SU-DHL-6 (cell line): Measurements from ENCODE around the gene GAGE12E.
"Not testable (repeated sequence)": the region's sequence is repeated elsewhere in the genome, so short reads cannot be mapped to it uniquely, and the experiment has no call there.

Source experiments
- H2AFZ ChIP-seq: fragments of 200-600 bp; sonication (generic); 2 replicates; pipeline ENCODE4 v1.6.1; 2014; ENCODE audit warnings: low read depth, mild to moderate bottlenecking, moderate library complexity, mixed read lengths, antibody characterized with exemption, low read length; ENCODE audit not compliant: severe bottlenecking
- H3F3A ChIP-seq: fragments of 200-600 bp; shearing (Covaris generic); 2 replicates; pipeline ENCODE4 v1.6.0; 2016; ENCODE audit warnings: antibody characterized with exemption, mild to moderate bottlenecking; ENCODE audit not compliant: insufficient read depth
- H3K27ac ChIP-seq: fragments of 200-600 bp; sonication (generic); 2 replicates; pipeline ENCODE4 v1.5.1; 2016; ENCODE audit warnings: low read depth, mild to moderate bottlenecking, low read length, moderate library complexity, mixed read lengths
- H3K27me3 ChIP-seq: fragments of 200-600 bp; sonication (generic), shearing (Covaris generic); 2 replicates; pipeline ENCODE4 v1.6.0; 2014; ENCODE audit warnings: mild to moderate bottlenecking, low read length
- H3K36me3 ChIP-seq: fragments of 200-600 bp; sonication (generic); 2 replicates; pipeline ENCODE4 v1.6.1; 2014; ENCODE audit warnings: mild to moderate bottlenecking, low read length, mixed read lengths
- H3K4me2 ChIP-seq: fragments of 300-600, 200-600 bp; shearing (Covaris generic), sonication (generic); 2 replicates; pipeline ENCODE4 v1.6.0; 2014; ENCODE audit warnings: low read length, low read depth, mild to moderate bottlenecking; ENCODE audit not compliant: poor library complexity, severe bottlenecking
- H3K4me3 ChIP-seq: fragments of 200-600 bp; sonication (generic); 2 replicates; pipeline ENCODE4 v1.5.1; 2014; ENCODE audit warnings: antibody characterized with exemption, low read length, mild to moderate bottlenecking, mixed read lengths; ENCODE audit not compliant: insufficient read depth, poor library complexity, severe bottlenecking
- H3K79me2 ChIP-seq: fragments of 200-600 bp; sonication (generic); 2 replicates; pipeline ENCODE4 v1.6.1; 2014; ENCODE audit warnings: mild to moderate bottlenecking, low read length, moderate library complexity; ENCODE audit not compliant: insufficient read depth
- H3K9ac ChIP-seq: fragments of 200-600 bp; sonication (generic); 2 replicates; pipeline ENCODE4 v1.7.0; 2014; ENCODE audit warnings: mild to moderate bottlenecking, low read length
- H3K9me2 ChIP-seq: fragments of 200-600 bp; sonication (generic); replicated peaks from 2 replicates; pipeline ENCODE4 v1.6.1; 2014; ENCODE audit warnings: low read length; ENCODE audit not compliant: insufficient read depth
- H3K9me3 ChIP-seq: fragments of 200-600 bp; sonication (generic); 2 replicates; pipeline ENCODE4 v1.6.1; 2014; ENCODE audit warnings: low read length, mixed read lengths; ENCODE audit not compliant: insufficient read depth
- H4K20me1 ChIP-seq: fragments of 200-600 bp; sonication (generic); 2 replicates; pipeline ENCODE4 v1.6.1; 2014; ENCODE audit warnings: low read depth, mild to moderate bottlenecking, antibody characterized with exemption, low read length, moderate library complexity, mixed read lengths

Gene GAGE12E

DNA sequence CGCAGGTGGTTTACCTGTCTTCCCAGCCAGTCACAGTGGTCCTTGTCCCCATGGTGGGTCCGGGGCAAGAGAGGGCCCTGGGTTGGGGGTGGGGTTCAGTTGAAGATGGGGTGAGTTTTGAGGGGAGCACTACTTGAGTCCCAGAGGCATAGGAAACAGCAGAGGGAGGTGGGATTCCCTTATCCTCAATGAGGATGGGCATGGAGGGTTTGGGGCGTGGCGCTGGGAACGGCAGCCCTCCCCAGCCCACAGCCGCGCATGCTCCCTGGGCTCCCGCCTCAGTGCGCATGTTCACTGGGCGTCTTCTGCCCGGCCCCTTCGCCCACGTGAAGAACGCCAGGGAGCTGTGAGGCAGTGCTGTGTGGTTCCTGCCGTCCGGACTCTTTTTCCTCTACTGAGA lies 38.1 kb downstream of the GAGE12E start, which contains the start of gene GAGE2A:
TSS of gene GAGE2A (plus strand) at position 301 of the 400 bp plus-strand sequence. CDS start 1,155 bp downstream, outside the sequence.
- H3K9ac ChIP-seq, H3K9me3 ChIP-seq: not testable (repeated sequence)

DNA sequence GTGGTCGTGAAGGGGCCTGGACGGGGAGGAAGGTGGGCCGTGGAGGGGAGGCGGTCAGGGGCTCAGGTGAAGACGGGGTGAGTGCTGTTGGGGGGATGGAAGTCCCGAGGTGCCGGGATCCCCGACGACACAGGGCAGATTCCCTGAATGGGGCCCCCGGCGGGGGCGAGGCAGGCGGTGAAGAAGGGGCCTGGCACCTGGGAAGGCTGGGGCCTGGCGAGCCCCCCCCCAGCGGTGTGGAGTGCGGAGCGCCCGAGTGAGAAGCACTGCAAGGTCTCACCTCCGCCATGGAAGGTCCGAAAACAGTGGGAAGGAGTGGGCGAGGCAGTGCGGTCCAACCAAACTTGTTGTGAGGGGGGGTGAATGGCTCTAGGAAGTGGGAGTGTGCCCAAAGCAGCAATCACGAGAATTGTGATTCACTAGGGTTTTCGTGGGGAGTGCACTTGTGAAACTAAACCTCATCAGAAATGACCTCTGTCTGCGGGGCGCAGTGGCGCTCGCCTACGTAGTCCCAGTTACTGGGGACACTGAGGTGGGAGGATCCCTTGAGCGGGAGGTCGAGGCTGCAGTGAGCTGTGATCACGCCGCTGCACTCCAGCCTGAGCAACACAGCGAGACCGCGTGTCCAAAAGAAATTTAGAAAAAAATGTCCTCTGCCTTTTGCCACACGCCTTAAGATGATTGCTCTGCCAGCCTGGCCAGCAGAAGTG lies 38.8 kb downstream of the GAGE12E start:
- not testable (repeated sequence) for H3K79me2 ChIP-seq, H3K9ac ChIP-seq, H3K27me3 ChIP-seq, H4K20me1 ChIP-seq, H2AFZ ChIP-seq, H3K36me3 ChIP-seq, H3K27ac ChIP-seq, H3K9me3 ChIP-seq, H3F3A ChIP-seq, H3K9me2 ChIP-seq, H3K4me2 ChIP-seq, H3K4me3 ChIP-seq

More for the DNA sequence above, 38.1 kb downstream of the GAGE12E start, which contains the start of gene GAGE2A:
- H3K27me3 ChIP-seq, H4K20me1 ChIP-seq, H2AFZ ChIP-seq, H3F3A ChIP-seq, H3K4me2 ChIP-seq, H3K4me3 ChIP-seq, H3K79me2 ChIP-seq, H3K9me2 ChIP-seq, H3K27ac ChIP-seq, H3K36me3 ChIP-seq: not testable (repeated sequence)

DNA sequence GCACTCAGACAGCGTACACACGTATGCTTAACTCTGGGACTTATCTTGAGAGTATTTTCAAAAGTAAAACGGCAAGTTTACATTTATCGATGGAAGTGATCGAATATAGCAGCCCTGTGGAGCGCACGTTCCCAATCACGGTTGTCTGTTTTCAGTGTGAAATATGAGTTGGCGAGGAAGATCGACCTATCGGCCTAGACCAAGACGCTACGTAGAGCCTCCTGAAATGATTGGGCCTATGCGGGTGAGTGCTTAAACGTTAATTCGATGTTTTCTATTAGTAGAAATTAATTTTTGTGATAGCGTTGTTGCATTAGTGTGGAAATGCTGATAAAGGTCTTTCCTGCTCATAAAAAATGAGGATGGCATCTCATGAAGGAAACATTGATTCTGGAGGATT lies 39.4 kb downstream of the GAGE12E start:
- not testable (repeated sequence) for H3K27ac ChIP-seq, H3K79me2 ChIP-seq, H3F3A ChIP-seq, H3K9ac ChIP-seq, H3K36me3 ChIP-seq, H3K4me3 ChIP-seq, H3K27me3 ChIP-seq, H3K9me3 ChIP-seq, H4K20me1 ChIP-seq, H2AFZ ChIP-seq, H3K4me2 ChIP-seq, H3K9me2 ChIP-seq

DNA sequence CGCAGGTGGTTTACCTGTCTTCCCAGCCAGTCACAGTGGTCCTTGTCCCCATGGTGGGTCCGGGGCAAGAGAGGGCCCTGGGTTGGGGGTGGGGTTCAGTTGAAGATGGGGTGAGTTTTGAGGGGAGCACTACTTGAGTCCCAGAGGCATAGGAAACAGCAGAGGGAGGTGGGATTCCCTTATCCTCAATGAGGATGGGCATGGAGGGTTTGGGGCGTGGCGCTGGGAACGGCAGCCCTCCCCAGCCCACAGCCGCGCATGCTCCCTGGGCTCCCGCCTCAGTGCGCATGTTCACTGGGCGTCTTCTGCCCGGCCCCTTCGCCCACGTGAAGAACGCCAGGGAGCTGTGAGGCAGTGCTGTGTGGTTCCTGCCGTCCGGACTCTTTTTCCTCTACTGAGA lies 47.6 kb downstream of the GAGE12E start, which contains the start of gene GAGE1:
TSS of gene GAGE1 (plus strand) at position 301 of the 400 bp plus-strand sequence. CDS start 1,155 bp downstream, outside the sequence.
- not testable (repeated sequence) for H4K20me1 ChIP-seq, H3K27me3 ChIP-seq, H3K36me3 ChIP-seq, H2AFZ ChIP-seq, H3K4me2 ChIP-seq, H3F3A ChIP-seq, H3K9me2 ChIP-seq, H3K9me3 ChIP-seq, H3K27ac ChIP-seq, H3K79me2 ChIP-seq, H3K9ac ChIP-seq, H3K4me3 ChIP-seq
